ENCODE results near the gene GDF2.

- TF ChIP-seq CTCF (IDR thresholded peaks at IDR 0.05), result no peak
- no peak for TF ChIP-seq POLR2A (IDR thresholded peaks at IDR 0.05)
These were observed 34.5 kb downstream of the GDF2 start for GRCh38 chr10:47356708-47357107.

All from thyroid gland (tissue), 4 donors.